HEK293 (cell line): ENCODE results near the gene RAB17.

Experiments used
- ZNF274 ChIP-seq, 2 experiments: fragments of 200-500 bp in 1 of 2; fragments of 450-650 bp in 1 of 2; sonication (Bioruptor generic) in 1 of 2; formaldehyde crosslinking in 1 of 2; IDR thresholded peaks; 2 replicates each; pipeline versions ENCODE4 v1.5.1 to v1.6.1; 2014 to 2016; ENCODE audit warnings: borderline replicate concordance in 1 of 2, inconsistent platforms in 1 of 2, low read length in 1 of 2, missing biosample characterization in 1 of 2, missing genetic modification characterization in 1 of 2
- ZNF580 ChIP-seq: fragments of 450-650 bp; formaldehyde crosslinking; IDR thresholded peaks from 2 replicates; pipeline ENCODE4 v1.5.1; 2016; ENCODE audit warnings: missing biosample characterization, missing genetic modification characterization
- TF ChIP-seq, protein P1 (sequence below): fragments of 450-650 bp; formaldehyde crosslinking; IDR thresholded peaks from 2 replicates; pipeline ENCODE4 v1.5.1; 2016; ENCODE audit warnings: missing biosample characterization, missing genetic modification characterization

GRCh38 chr2:237536617-237537016, 53.9 kb downstream of the RAB17 start:
- TF ChIP-seq, protein P1, sequence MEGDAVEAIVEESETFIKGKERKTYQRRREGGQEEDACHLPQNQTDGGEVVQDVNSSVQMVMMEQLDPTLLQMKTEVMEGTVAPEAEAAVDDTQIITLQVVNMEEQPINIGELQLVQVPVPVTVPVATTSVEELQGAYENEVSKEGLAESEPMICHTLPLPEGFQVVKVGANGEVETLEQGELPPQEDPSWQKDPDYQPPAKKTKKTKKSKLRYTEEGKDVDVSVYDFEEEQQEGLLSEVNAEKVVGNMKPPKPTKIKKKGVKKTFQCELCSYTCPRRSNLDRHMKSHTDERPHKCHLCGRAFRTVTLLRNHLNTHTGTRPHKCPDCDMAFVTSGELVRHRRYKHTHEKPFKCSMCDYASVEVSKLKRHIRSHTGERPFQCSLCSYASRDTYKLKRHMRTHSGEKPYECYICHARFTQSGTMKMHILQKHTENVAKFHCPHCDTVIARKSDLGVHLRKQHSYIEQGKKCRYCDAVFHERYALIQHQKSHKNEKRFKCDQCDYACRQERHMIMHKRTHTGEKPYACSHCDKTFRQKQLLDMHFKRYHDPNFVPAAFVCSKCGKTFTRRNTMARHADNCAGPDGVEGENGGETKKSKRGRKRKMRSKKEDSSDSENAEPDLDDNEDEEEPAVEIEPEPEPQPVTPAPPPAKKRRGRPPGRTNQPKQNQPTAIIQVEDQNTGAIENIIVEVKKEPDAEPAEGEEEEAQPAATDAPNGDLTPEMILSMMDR (tag by site-specific recombination), result no peak
- TF ChIP-seq ZNF580 (tag by site-specific recombination), result no peak
- TF ChIP-seq ZNF274 (IDR thresholded peaks at IDR 0.05; ENCODE audit: low read length), result no peak
- no peak for TF ChIP-seq ZNF274 (tag by site-specific recombination; IDR thresholded peaks at IDR 0.05; ENCODE audit: borderline replicate concordance)
